ENCODE measurements around the gene EDIL3. TPM values are rescaled to one million over a fixed set of nuclear protein-coding genes. Genes with fewer than 3 reads are reported as not detected.

EDIL3 gene
- total RNA-seq, 2 experiments from 2014 or later, result not detected

- Mint-ChIP-seq H3K9me3 (peaks cover 1% of the 10 kb centered on the region), H3K36me3 (ENCODE audit: low read depth) (no peaks in the 10 kb centered on the region), H3K27ac (no peak overlapping the region), H3K4me1 (ENCODE audit: low read depth) (no peaks in the 10 kb centered on the region), H3K27me3 (no peaks in the 10 kb centered on the region), H3K4me3 (no peak overlapping the region)
- intact Hi-C loops (cut with micrococcal nuclease), result no loop called here
- no peak for TF ChIP-seq CTCF (IDR thresholded peaks at IDR 0.05)
- ATAC-seq (no peak), DNase-seq (no peak)
- POLR2A ChIA-PET, result no interaction called here
- CTCF ChIA-PET, result no interaction called here
Observed at GRCh38 chr5:84372066-84372695, 12.5 kb downstream of the EDIL3 start.

GRCh38 chr5:84370176-84370575, 14.5 kb downstream of the EDIL3 start:
- ATAC-seq (no peak), DNase-seq (no peak)
- no peak overlapping the region for H3K27ac Mint-ChIP-seq
- no peaks in the 10 kb centered on the region for H3K27me3 Mint-ChIP-seq
- no peak overlapping the region for H3K4me3 Mint-ChIP-seq
- H3K9me3 Mint-ChIP-seq, result peaks cover 1% of the 10 kb centered on the region
- no peaks in the 10 kb centered on the region for H3K4me1 Mint-ChIP-seq (ENCODE audit: low read depth)
- intact Hi-C loops (cut with micrococcal nuclease), result no loop called here
- no peak for TF ChIP-seq CTCF (IDR thresholded peaks at IDR 0.05)
- no peaks in the 10 kb centered on the region for H3K36me3 Mint-ChIP-seq (ENCODE audit: low read depth)
- ChIA-PET CTCF (no interaction called here), POLR2A (interaction anchor here (0.7 kb wide), 1 partner anchor 183 kb away, joined by 3 read pairs; no protein-coding TSS in a partner anchor)

- H3K4me3 Mint-ChIP-seq, result no peak overlapping the region
- TF ChIP-seq CTCF (IDR thresholded peaks at IDR 0.05), result no peak
- ChIA-PET CTCF (no interaction called here), POLR2A (no interaction called here)
- H3K4me1 Mint-ChIP-seq (ENCODE audit: low read depth), result no peaks in the 10 kb centered on the region
- no peaks in the 10 kb centered on the region for H3K36me3 Mint-ChIP-seq (ENCODE audit: low read depth)
- intact Hi-C loops (cut with micrococcal nuclease), result no loop called here
- no peak overlapping the region for H3K27ac Mint-ChIP-seq
- ATAC-seq (no peak), DNase-seq (no peak)
- H3K9me3 Mint-ChIP-seq, result peaks cover 1% of the 10 kb centered on the region
- H3K27me3 Mint-ChIP-seq, result no peaks in the 10 kb centered on the region
Observed at GRCh38 chr5:84364043-84364442, 20.6 kb downstream of the EDIL3 start.

- Mint-ChIP-seq H3K36me3 (ENCODE audit: low read depth) (no peaks in the 10 kb centered on the region), H3K9me3 (no peaks in the 10 kb centered on the region), H3K4me3 (no peak overlapping the region), H3K27ac (no peak overlapping the region), H3K27me3 (no peaks in the 10 kb centered on the region), H3K4me1 (ENCODE audit: low read depth) (no peaks in the 10 kb centered on the region)
- DNase-seq, result no peak
- TF ChIP-seq CTCF (IDR thresholded peaks at IDR 0.05), result no peak
- CTCF ChIA-PET, result no interaction called here
- intact Hi-C loops (cut with micrococcal nuclease), result no loop called here
- ATAC-seq, result no peak
- POLR2A ChIA-PET, result no interaction called here
Observed at GRCh38 chr5:84362061-84362720, 22.5 kb downstream of the EDIL3 start.

- ATAC-seq, result no peak
- intact Hi-C loops (cut with micrococcal nuclease), result no loop called here
- TF ChIP-seq CTCF (IDR thresholded peaks at IDR 0.05), result no peak
- CTCF ChIA-PET, result no interaction called here
- no peaks in the 10 kb centered on the region for H3K36me3 Mint-ChIP-seq (ENCODE audit: low read depth)
- H3K4me3 Mint-ChIP-seq, result no peak overlapping the region
- H3K9me3 Mint-ChIP-seq, result no peaks in the 10 kb centered on the region
- POLR2A ChIA-PET, result no interaction called here
- H3K27me3 Mint-ChIP-seq, result no peaks in the 10 kb centered on the region
- H3K27ac Mint-ChIP-seq, result no peak overlapping the region
- no peaks in the 10 kb centered on the region for H3K4me1 Mint-ChIP-seq (ENCODE audit: low read depth)
- no peak for DNase-seq
Observed at GRCh38 chr5:84361572-84361971, 23.1 kb downstream of the EDIL3 start.
